ENCODE data around the gene SORCS1.

The SORCS1 gene

DNA sequence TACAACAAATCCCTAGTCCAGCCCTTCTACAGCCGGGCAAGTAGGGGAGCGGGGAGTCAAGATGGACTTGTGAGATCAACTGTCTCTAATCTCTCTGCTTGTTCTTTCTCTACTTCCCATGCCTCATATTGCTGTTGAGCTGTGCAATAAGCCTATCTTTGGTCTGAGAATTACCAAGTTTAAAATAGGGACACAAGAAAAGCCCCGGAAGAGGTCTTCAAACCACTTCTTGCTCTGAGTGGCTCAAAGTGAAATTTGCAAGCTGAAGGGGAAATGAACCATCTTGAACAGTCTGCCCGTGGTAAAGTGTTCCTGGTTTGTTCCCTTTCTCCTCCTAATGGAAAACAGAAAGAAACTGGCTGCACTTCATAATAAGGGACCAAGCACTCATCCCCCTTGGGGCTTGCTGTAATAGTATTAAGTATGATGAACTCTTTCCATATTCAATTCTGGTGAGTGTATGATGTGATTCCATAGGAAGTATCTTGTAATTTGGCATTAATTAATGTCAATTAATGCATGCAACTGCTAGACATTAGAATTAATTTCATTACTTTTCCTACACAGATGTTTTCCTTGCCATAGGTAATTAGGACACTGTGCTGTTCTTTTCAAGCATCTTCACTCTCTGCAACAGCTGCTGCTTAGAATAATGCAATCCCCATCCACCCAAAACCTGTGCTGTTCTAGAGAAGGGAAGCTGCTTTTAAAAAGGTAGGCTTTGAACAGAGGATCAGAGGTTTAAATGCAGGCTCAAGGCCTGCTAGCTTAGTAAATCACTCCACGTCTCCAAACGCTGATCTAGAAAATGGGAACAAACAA lies 449.6 kb downstream of the SORCS1 start:
- no peak for DNase-seq

DNA sequence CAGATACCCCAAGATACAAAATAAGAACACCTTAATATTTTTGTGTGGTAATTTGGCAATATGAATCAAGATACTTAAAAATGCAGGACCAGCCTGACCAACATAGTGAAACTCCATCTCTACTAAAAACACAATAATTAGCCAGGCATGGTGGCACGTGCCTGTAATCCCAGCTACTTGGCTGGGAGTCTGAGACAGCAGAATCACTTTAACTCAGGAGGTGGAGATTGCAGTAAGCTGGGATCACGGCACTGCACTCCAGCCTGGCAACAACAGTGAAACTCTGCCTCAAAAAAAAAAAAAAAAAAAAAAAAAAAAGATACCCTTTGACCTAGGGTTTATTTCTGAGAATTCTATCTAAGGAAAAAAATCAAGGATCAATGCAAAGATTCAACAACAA lies 450.7 kb downstream of the SORCS1 start:
- no peak for DNase-seq

DNA sequence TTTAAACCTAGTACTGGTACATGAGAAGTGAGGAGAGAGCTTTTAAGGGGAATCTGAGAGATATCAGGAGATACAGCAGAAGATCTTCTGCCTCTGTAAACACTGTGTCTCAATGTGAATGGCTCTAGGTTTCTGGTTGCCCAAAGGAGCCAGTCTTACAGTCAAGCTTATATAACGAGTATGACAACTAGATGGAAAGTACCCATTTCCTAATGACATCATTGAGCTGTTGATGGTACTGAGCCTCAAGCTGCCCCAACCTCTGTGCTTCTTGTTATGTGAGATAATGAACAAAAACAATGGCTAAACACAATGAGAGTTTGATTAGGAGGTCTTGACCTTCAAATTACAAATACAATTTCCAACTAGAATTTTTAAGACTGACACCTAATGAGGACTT lies 451.5 kb downstream of the SORCS1 start:
- no peak for DNase-seq

DNA sequence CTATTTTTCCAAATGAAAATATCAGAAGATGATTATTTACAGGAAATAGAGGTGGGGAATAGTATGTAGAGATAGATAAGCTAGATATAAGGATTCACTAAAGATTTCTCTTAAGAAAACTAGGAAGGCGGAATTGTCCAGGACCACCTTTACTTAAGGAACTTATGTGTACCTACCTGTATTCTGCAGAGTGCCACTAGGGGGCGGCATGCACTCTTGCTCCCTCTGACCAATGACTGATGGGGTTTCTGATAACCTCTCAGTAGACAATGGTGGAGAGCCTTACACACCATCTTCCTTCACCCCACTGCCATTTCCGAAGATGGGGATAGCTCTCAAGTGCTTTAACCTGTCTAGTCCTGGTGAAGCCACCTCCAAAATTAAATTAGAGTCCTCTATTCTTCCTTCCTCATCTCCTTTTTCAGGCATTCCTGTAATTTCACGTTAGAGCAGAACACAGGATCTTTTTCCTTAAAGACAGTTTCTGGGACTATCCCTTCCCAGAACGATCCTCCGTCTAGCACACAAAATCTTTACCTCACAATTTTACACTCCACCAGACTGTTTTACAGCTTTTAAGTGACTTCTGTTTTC lies 453.1 kb downstream of the SORCS1 start:
- no peak for DNase-seq

DNA sequence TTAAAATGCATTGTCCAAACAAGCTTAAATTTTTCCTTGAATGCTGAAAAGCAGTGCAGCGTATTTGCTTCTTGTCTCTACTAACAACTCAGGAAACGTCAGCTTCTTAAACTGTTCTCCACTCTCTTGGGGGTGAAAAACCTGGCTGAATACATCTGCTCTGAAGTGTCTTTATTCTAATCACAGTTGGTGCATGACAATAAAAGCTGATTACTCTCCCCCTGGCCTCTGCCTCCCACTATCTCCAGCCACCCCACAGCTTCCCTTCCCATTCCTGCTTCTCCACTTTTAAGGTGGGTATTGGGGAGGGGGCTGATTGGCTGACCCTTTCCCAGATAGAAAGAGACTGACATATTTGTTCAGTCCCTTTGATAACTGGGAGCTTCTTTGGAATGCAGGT lies 456.0 kb downstream of the SORCS1 start:
- no peak for DNase-seq

DNA sequence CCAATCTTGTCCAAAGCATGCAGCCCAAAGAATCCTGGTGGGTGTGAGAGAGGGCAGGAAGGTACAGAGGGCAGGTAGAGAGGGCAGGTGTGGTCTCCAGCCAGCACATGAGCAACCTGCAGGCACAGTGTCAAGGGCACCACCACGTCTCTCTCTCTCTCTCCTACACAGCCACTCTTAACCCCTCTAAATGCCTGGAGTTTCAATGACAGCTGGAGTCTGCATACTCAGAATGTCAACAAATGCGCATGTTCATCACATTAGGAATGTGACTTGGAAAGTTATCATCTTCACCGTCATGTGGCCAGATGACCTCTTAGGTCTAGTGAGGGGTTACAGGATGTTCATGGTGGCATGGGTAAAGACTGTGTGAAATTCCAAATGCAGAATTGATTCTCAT lies 456.8 kb downstream of the SORCS1 start:
- no peak for DNase-seq

DNA sequence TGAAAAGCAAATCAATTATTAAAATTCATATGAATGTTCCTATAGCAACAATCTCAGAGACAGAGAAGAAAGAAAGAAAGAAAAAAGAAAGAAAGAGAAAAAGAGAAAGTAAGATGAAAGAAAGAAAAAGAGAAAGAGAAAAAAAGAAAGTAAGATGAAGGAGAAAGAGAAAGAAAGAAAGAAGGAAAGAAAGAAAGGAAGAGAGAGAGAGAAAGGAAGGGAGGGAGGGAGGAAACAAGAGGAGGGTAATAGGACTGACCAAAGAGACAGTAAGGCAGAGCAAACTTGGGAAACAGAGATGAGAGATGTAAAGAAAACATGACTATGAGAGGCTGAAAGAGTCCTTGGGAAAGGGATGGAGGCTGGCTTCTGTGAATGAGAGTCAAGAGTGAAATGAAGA lies 458.4 kb downstream of the SORCS1 start:
- no peak for DNase-seq

DNA sequence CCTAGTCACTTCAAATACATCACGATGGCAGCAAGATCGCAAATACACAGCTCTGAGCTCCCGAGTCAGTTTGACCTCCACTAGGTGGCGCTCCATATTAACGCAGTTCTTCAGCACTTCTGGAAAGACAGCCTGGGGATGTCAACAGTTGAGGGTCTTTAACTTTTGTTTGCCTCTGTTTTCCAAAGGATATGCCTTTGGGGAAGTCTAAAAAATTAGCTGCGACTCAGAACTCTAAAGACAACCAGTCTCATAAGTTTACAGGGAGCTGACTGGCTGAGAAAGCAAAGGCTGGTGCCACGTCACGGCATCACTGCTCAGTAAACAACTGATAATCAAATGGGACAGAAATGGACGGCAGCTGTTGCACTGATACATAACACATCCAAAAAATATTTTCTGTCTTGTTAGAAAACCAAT lies 458.8 kb downstream of the SORCS1 start:
- no peak for DNase-seq

DNA sequence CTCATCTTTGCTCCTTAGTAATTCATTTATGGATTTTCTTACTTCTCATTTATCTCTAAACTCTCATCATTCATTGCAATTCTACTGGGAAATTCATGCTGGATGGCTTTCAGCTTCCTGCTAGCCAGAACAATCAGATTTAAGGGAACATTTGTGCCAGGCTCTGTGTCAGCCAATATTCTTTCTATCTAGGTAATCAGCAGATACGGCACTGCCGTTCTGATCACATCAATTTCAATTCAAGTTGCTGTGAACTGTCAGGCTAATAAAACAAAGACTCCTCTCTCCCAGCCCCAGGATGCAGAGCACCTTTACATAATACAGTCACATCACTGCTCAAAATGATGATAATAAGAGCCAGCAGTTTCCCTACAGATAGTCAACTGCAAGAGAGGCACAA lies 468.3 kb downstream of the SORCS1 start:
- no peak for DNase-seq

DNA sequence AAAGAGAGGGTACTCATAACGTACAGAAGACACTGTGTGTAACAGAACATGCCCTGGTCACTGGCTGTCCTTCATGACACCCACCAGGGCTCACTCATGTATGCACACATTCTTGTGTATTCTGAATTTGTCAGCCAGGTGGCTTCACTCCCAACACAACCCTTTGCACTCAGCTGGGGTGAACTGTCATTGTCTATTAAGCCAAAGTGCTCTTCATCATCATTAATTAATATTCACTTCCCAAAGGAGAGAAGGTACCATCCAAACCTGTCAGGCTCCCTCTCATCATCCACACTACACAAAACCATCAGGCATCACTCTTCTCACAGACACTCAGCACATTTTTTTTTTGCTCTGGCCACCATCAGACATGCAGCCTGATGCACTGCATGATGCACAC lies 469.8 kb downstream of the SORCS1 start:
- no peak for DNase-seq

DNA sequence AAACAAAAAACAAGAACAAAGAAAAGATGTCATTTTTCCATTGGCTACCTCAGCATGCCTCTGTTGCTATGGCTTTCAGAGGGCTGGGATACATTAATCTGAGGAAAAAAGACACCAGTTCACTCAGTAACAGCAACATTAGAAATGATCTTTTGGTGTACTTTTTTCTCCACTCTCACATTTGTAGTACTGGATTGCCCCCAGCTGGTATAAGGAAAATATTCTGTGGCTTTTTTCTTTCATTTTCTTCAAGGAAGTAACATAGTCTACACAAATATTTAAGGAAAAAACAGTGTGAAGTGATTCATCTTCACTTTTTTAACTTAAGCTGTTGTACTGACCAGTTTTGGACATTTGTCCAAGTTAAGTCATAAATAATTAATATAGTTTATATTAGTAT lies 482.3 kb downstream of the SORCS1 start:
- DNase-seq, result no peak

DNA sequence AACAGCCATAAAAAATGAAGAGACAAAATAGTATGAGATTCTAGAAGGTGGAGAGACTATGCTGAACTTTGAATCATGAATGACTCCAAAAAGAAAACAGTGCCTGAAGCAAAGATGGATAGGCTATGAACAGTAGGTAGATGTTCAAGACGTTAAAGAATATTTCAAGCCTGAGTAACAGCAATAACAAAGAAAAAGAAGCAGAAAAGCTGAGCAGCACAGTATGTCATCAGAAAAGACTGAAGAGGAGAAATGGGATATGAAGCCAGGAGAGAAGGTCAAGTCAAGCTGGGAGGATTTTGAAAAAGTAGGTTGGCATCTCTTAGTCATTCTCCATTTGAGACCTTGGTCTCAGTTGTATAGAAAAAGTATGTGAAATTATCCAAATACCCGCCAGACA lies 484.4 kb downstream of the SORCS1 start:
- DNase-seq, result no peak

DNA sequence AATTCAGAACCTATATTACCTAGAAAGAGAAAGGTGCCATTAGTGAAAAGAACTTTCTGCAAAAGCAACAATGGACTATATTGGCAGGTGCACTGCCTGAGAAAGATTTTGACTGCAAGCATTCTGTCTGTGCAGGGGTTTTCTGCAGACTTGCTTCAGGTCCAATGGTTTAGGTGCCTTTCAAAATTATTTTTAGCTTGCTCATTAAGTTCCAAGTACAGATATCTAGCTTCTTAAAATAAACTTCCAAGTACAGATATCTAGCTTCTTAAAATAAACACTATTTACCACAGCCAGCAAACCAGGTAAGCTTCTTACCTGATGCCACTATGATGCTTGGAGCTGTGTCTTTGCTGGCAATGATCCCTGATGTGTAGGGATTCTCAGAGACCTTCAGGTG lies 485.2 kb downstream of the SORCS1 start:
- DNase-seq, result no peak

DNA sequence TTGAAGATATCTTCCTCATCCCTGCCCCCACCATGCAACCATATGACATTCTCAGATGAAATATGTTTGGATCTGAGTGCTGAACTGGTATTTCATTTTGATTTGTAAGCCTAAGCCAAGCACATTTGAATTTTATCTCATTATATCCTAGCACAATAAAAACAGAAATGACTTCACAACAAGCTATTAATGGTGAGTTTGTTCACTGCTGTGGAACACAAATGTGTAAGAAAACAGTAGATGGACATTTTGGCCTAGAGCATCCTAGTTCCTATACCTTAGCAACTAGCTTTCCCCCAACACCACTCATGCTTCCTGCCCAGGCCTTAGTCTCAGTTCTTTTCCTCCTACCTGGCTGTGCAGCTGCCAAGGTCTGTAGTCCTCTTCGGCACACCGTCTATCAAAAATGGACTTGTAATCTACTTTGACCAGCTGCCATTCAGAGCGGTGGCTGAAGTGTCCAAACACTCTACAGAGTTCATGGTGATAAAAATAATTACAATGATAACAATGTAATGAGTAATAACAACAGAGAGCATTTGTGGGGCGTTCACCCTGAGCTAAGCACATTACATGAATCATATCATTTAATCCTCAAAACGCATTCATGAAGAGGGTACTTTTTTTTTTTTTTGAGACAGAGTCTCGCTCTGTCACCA lies 491.9 kb downstream of the SORCS1 start:
- no peak for DNase-seq

DNA sequence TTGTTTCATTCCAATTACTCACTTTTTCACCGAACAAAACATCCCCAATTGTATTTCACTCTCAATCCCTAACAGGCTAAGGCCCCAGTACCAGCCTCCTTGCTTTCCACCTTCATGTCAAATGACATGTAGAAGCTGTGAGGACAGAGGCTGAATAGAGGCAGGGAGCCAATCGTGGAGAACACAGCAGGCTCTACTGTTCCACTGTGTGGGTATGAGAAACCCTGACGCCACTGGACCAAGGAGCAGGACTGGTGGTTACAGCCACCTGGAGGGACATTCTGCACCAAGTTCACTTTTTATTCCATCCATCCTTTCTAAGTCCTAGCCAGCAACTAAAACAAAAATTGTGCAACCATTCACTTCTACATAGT lies 502.8 kb downstream of the SORCS1 start:
- no peak for DNase-seq

DNA sequence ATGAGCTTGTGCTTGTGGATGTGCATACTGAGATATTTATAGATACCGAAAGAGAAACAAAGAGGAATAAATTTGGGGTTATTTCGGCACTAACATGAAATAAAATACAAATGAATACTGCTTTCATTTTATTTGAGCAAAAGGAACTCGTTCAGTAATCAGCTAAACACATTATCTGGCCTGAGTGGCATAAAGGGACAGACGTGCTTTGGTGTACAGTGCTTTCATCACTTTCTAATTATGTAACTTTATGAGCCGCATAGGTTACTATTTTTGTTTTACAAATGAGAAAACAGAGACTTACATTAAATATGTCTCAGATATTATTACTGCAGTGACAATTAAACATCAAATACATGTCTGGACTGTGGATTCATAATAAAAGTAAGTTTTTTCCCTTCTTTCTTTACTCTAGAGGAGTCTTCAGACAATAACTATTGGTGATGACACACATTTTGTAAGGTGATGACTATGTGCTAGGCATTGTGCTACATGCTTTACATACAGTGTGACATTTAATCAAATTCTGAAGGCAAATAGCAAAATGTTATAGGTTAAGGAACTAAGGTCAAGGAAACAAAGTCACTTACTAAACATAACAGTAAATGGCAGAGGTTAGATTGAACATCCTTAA lies 503.3 kb downstream of the SORCS1 start:
- no peak for DNase-seq

DNA sequence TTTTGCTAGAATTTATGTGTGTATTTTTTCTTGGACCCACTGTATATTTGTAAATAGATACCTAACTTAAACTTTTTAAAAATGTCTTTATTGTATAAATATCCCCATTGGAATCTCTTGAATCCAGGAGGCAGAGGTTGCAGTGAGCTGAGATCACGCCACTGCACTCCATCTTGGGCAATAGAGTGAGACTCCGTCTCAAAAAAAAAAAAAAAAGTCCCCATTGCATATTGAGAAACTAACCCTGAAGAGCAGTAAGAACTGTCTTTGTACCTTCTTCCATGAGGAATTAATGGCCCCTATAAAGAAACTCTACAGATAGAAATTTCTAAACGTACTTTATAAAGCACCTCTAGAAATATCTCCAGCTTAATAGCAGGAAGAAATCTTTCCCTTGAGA lies 504.0 kb downstream of the SORCS1 start:
- no peak for DNase-seq

DNA sequence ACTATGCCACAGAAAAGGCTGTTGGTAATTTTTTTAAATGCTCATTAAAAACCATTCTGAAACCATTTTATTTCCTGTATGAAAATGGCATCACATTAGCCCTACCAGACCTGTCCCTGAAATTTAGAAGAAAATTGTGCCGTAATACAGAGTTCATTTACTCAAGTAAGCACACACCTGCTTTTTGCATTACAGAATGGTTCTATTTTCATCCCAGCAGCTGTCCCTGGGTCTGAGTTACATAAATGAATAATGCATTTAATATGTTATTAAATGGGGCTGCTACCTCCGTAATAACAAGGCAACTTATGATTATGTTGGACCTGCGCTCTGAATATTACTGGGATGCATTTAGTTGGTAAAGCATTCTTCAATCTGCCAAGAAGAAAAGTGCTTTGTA lies 508.9 kb downstream of the SORCS1 start:
- no peak for DNase-seq

DNA sequence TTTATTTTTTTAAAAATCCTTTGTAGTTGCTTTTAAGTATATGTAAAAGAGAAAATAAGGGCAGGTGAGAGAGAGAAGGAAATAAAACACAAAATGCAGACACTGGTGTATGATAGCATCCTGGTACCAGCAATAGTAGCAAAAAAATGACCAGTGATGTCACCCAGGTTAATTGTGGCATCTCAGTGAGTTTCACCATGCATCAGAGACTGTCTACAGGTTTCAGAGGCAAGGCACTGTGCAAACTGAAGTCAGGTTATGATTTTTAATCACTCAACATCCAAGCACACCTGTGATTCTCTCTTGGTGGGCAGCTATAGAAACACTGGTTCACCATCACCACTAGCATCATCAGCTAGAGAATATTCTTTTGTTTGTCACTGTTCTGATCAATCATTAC lies 509.3 kb downstream of the SORCS1 start:
- DNase-seq, result no peak

DNA sequence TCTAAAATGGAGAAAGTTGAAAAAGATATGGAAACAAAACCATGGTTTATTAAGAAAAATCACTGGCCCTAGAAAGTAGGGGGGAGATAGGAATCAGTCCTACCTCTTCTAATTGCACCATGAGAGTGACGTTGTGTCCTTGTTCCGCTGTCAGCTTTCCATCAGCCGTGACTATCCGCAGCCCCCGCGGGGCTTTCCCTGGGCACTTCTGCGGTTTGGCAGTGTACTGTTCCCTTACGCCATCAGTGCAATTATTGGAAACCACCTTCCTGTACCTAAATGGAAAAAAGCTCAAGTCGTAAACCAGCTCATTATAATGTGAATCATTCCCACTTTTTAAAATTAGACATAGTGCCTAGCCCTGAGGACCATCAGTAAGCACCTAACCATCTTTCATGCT lies 512.2 kb downstream of the SORCS1 start:
- DNase-seq, result no peak

DNA sequence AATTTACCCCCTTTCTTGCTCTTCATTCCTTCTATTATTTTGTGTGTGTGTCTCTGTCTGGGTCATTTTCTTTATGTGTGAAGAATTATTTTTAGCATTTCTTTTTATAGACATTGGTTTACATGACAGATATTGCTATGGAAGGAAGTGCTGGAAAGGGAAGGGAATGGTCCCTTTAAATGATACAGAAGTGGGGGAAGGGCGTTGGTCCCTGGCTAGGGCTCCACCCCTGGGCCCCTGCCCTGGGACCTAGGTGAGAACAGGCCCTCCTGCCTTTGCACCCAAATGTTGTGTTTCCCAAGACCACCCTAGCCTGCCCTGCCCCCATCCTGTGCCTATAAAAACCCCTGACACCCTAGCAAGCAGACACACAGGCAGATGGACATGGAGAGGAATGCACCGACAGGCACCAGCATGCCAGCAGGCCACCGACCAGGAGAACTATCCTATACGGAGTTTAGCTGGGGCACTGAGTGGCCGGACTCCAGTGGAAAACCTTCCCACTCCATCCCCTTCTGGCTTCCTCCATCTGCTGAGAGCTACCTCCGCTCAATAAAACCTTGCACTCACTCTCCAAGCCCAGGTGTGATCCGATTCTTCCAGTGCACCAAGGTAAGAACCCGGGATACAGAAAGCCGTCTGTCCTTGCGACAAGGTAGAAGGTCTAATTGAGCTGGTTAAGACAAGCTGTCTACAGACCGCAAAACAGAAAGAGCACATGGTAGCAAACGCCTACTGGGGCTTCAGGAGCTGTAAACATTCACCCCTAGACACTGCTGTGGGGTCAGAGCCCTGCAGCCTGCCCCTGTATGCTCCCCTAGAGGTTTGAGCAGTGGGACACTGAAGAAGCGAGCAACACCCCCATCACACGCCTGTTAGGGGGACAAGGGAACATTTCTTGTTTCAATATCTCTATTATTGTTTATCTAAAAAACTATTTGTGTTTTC lies 515.7 kb downstream of the SORCS1 start:
- no peak for DNase-seq

DNA sequence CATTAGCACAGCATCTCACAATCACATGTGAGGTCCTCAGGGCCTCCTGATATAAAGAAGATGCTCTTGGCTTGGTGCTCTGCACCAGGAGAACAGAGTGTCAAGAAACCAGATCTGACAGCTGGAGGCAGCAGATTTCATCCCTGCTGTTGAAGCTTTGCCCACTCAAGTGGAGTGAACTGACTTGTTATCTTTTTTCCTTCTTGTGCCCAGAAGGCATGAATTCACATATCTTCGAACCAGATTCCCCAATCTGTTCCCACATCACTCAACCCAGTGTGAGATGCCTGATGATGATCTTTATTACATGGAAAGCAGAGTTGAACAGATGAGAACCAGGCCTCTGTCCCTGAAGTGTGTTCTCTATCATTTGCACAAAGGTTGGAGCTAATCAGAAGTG lies 521.0 kb downstream of the SORCS1 start:
- DNase-seq, result no peak

DNA sequence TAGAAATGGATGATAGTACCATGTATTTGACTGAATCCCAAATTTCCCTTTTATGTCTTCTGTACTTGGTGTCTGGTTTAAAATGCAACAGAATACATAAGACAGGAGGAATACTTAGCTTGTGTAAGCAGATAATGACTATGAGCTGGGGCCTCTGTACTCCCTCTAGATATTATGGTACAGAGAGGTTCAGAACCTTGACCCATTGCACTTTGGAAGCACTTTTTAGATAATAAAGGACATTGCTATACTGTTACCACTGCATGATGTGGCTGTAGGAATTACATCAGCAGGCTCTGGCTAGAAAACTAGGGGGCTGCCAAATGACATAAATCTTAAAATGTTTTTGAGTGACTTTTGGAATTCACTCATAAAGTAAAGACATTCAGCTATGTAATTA lies 526.6 kb downstream of the SORCS1 start:
- no peak for DNase-seq
